ENCODE results near the gene CSNK1G3.

DNA sequence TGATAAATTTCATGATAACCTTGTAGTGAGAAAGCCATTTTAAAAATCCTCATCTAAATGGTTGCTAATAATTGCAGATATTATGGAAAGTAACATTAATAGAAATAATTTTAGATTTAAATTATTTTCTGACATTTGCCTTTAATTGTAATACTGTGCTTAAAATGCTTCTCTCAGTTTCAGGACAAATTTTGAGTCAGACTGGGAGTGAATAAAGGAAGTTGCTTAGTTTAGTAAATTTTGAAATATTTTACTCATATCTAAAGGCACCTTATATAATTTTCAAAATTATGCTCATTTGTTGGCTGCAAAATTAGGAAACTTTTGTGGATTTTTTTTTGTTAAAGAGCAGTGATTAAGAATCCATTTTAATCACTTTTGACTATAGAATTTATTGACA lies 93.8 kb downstream of the CSNK1G3 start:
- TF ChIP-seq, protein P1, sequence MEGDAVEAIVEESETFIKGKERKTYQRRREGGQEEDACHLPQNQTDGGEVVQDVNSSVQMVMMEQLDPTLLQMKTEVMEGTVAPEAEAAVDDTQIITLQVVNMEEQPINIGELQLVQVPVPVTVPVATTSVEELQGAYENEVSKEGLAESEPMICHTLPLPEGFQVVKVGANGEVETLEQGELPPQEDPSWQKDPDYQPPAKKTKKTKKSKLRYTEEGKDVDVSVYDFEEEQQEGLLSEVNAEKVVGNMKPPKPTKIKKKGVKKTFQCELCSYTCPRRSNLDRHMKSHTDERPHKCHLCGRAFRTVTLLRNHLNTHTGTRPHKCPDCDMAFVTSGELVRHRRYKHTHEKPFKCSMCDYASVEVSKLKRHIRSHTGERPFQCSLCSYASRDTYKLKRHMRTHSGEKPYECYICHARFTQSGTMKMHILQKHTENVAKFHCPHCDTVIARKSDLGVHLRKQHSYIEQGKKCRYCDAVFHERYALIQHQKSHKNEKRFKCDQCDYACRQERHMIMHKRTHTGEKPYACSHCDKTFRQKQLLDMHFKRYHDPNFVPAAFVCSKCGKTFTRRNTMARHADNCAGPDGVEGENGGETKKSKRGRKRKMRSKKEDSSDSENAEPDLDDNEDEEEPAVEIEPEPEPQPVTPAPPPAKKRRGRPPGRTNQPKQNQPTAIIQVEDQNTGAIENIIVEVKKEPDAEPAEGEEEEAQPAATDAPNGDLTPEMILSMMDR (IDR thresholded peaks at IDR 0.05) = no peak
- no peak for TF ChIP-seq POLR2A (IDR thresholded peaks at IDR 0.05)
